ENCODE measurements around the gene PHC1.
"Not testable (repeated sequence)": the region's sequence is repeated elsewhere in the genome, so short reads cannot be mapped to it uniquely, and the experiment has no call there.

PHC1 gene

DNA sequence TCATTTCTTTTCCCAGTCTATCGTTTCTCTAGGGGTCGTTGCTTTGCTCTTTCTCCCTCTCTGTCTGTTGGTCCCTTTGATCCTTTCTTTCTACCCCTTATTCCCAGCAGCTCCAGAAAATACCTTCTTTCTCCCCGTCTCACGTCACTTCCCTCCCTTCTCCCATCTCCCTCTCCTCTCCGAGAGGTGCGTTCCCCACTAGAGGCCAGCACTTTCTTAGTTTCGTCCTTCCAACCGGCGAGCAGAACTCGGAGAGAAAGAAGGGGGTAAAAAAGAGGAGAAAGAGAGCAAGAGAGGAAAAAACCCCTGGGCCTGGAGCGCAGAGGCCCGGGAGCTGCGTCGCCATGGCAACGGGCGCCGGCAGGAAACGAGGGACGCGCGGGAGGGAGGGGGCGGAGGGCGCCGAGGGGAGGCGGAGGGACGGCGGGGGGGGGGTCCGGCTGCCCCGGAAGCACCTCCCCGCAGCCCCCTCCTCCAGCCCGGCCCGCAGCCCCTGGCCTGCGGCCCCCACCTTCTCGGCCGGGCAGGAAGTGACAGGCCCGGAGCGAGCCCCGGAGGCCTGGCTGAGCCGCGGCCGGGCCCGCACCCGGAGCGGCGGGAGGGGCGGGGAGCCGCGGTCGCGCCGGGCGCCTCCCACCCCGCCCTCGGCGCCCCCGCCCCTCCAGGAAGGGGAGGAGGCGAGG is at the start of gene PHC1:
Gene PHC1, plus strand, starts transcription at position 477 of the 683 bp plus-strand sequence. CDS start 3,169 bp downstream, outside the sequence.
- peak; percentile 42 to 61 (median 58) for DNase-seq

DNA sequence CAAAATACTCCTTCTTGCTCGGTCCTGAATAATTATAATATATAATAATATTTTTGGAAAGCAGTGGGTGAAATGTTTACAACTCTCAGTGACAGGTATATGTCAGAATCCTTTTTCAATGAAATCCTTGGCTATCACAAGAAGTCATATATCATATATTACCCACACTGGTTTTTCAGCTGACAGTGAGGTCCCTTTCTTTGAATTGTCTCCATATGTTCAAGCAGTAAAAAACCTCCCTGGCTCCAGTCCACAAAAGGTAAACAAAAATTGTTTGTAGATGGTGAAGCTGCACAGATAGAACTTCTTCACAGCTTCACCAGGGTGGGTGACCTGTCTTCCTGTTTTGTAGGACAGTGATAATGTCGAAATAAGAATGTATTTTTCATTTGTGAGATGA is 47.9 kb upstream of the PHC1 start:
- no peak for DNase-seq

DNA sequence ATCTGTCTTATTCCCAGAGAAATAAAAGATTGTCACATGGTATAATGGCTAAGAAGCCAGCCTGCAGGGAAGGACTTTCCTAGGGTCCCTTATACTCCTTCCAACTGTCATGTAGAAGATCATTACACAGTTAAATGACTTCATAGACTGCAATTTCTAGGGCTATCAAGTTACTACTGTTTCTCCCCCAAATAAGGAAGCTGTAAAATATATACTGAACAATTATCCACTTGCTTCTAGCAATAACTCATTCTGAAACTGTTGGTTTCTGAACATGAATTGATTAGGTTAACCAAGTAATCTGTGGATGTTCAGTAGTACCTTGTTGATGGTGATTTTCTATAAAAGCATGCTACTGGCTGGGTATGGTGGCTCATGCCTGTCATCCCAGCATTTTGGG is 47.3 kb upstream of the PHC1 start:
- no peak for DNase-seq

DNA sequence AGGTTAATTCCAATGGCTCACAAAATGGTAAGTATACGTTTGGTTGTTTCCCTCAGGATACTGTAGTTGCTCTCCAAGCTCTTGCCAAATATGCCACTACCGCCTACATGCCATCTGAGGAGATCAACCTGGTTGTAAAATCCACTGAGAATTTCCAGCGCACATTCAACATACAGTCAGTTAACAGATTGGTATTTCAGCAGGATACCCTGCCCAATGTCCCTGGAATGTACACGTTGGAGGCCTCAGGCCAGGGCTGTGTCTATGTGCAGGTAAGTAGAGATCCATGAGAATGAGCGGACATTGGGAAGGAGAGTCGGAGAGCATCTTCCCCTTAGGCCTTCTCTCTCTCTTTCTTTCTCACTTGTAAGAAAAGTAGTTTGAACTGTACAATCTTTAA is 46.5 kb upstream of the PHC1 start:
- DNase-seq, result no peak

DNA sequence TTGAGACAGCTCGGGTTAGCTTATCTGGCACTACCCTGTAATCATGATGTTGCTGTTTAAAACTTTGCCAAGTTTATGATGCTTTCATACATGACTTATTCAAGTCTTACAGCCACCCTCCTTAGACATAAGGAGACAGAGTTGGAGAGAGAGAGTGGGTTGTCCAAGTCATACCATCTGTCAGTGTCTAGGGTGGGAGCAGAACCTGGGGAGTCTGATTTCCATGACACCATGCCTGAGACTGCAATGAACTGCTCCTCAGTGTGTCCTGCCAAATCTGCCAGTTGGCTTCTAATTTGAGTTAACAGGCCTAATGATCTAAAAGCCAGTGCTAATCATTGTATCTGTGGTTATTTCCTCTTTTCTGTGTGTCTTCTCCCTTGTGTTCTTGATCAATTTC is 43.7 kb upstream of the PHC1 start:
- no peak for DNase-seq

DNA sequence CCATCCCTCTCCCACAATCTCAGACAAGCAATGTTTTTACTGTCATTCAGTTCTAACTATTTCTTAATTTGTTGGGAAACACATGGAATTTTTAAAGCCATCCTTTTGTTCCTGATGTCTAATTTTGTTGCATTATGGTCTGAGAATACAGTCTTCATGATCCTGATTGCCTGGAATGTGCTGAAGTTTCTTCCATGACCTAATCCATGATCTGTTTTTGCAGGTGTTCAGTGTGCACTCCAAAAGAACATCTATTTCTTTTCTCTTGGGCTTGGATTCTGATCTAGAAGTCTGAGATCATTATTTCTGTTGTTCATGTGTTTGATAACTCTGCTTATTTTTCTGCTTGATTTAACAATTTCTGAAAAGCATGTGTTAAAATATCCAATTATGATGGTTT is 43.2 kb upstream of the PHC1 start:
- no peak for DNase-seq

DNA sequence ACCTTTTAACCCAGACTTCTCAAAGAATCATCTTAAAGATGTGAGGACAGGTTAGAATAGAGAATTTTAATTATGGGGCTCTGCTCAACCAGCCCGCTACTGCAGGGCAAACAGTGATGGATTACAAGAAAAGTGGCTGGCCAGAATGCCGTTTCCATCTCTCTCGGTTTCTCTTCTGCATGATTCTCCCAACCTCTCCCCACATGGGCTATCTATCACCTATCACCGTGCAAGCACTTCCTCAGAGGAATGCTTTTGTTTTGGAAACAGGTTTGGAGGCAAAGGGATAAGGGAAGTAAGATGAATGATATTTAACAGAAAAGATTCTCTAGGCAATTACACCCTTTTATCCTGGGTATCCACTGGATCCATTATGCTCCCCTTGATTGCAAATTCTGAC is 37.4 kb upstream of the PHC1 start:
- DNase-seq, result no peak

DNA sequence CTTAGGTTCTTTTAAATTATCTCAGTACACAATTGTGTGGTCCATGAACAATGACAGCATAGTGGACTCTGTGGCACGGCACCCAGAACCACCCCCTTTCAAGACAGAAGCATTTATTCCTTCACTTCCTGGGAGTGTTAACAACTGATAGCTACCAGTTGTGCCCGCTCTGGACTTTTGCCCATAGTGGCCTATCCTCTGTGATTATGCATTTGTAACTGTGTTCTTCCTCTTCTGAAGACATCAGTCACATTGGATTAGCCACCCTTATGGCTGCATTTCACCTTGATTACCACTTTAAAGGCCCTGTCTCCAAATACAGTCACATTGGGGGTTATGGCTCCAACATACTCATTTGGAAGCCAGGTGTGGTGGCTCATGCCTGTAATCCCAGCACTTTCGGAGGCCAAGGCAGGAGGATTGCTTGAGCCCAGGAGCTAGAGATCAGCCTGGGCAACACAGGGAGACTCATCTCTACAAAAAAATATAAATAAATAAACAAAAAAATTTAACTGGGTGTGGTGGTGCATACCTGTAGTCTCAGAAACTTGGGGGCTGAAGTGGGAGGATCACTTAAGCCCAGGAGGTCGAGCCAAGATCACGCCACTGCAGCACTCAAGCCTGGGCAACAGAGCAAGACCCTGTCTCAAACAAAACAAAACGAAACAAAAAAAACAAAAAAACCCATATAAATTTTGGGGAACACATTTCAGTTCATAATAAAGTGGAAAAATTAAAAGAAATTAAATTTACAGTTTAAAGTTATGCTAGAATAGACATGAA is 27.6 kb upstream of the PHC1 start:
- no peak for DNase-seq

DNA sequence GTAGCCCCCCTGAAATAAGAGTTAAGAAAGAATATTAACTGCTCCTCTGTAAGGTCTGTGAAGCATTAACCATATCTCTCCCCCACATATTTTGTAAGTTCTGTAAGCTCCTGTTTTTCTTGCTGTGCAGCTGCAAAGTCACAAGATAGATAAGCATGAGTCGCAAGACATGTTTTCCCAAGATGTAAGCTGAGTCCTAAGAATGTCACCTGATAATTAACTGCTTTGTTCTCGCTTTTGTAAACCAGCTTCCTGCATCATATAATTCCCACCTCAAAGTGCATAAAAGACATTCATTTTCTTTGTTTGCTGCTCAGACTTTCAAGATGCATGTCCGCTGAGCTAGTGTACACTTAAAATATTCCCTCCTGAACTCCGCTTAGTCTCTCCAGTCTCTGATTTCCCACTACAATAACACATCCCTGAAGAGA is 27.0 kb upstream of the PHC1 start:
- DNase-seq, result no peak

DNA sequence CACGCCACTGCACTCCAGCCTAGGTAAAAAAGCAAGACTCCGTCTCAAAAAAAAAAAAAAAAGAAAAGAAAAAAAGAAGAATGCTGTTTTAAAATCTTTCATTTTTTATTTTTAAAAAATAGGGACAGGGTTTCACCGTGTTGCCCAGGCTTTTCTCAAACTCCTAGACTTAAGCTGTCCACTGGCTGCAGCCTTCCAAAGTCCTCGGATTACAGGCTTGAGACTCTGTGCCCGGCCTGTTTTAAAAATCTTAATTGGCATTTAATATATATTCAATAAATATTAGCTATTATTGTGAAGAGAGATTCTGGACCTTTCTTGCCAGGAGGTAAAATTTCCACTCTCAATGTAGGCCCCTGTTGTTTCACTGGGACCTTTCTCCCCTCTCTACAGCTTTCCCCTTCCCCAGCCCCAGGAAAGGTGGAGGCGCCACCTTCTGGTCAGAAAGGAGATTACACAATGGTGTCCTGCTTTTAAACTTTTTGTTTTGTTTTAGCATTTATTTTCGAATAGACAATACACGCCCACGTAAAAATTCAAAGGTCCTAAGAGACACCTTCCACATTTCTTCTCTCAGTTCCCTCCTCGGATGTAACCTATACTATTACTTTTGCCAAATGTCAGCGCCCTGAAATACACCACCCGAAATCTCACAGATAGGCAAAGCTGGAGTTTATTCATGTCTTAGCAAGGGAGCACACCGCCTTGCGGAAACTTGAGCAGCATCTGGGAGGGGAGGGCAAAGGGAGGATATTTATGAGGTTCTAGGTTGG is 23.8 kb upstream of the PHC1 start:
- peak in 3 of 4 experiments; percentile 3 to 35 (median 33) for DNase-seq

DNA sequence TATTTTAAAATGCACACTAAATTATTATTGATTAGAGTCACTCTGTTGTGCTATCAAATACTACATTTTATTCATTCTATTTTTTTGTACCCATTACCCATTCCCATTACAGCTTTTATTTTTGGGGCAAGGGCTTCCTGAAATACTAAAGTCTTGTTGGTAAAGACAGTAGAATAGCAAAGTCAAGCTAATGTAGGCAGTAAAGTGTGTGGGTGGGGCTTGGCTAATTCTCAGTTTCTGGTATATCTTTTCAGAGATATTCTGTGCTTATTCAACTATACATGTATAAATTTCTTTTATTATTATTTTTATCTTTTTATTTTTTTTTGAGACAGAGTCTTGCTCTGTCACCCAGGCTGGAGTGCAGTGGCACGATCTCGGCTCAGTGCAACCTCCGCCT is 22.3 kb upstream of the PHC1 start:
- DNase-seq, result no peak

DNA sequence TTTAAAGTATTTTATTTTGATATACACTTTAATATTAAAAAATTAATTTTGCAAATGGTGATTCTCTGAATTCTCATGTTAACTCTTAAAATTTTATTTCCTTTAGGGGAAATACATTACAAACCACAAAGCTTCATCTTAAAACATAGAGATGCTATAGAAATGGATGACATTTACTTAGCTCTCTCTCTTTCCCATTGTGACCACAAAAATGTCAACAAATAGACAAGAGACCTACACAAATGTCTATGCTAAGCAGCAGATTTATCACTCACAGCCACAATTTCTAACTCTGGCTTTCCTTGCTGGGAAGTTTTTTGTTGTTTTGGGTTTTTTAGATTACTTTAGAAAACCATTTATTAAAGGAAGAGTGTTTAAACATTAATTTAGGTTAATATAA is 19.9 kb upstream of the PHC1 start:
- DNase-seq, result no peak

DNA sequence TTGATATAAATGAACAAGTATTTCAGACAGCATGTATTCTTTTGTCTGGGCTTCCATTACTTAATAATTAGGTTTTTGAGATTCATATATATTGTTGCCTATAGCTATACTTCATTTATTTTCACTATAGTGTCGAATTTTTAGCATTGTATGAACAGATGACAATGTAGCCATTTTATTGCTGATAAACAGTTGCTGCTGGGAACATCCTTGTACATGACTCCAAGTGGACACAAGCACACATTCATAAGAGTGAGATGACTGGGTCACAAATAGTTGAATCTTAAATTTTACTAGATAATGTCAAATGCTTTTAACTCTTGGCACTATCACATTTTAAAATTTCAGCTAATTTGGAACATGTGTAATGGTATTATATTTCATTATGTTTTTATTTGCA is 19.3 kb upstream of the PHC1 start:
- DNase-seq, result no peak

DNA sequence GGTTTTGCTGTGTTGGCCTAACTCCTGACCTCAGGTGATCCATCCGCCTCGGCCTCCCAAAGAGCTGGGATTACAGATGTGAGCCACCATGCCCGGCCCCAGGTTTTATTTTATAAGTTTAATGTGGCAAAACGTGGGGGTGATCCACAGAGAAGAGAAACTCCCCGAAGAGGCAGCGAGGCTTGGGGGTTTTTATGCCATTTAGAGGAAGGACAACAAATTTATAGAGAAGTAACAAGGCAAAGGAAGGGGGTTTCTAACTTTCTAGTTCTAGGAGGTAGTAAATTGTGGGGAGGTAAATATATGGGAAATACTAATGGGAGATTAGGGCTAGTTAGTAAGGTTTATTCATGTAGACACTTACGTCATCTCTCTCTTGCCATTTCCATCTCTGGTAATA is 17.2 kb upstream of the PHC1 start:
- DNase-seq, result no peak

DNA sequence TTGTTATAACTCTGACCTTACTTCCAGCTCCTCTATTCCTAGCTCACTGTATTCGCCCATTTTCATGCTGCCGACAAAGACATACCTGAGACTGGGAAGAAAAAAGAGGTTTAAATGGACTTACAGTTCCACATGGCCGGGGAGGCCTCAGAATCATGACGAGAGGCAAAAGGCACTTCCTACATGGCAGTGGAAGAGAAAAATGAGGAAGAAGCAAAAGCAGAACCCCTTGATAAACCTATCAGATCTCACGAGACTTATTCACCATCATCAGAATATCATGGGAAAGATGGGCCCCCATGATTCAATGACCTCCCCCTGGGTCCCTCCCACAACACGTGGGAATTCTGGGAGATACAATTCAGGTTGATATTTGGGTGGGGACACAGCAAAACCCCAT is 14.5 kb upstream of the PHC1 start:
- no peak for DNase-seq

DNA sequence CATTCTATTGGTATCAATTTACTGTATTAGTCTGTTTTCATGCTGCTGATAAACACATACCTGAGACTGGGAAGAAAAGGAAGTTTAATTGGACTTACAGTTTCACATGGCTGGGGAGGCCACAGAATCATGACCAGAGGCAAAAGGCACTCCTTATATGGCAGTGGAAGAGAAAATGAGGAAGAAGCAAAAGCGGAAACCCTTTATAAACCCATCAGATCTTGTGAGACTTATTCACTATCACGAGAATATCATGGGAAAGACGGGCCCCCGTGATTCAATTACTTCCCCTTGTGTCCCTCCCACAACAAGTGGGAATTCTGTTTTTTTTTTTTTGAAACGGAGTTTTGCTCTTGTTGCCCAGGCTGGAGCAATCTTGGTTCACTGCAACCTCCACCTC is 11.6 kb upstream of the PHC1 start:
- not testable (repeated sequence) for DNase-seq

DNA sequence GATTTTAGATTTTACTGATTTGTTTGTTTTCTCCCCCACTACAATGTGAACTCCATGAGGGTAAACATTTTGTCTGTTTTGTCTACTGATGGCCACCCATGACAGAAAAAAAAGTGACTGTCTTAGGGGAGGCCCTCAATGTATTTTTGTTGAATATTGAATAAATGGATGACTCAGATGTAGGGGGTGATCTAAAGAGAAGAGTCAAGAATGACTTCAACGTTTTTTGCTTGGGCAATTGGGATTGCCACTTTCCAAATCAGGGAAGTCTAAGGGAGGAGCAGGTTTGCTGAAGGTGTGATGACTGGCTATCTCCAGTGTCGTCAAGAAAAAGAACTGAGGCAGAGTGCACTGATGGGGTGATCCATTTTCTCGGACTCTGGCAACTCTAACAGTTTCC is 10.7 kb upstream of the PHC1 start:
- no peak for DNase-seq

DNA sequence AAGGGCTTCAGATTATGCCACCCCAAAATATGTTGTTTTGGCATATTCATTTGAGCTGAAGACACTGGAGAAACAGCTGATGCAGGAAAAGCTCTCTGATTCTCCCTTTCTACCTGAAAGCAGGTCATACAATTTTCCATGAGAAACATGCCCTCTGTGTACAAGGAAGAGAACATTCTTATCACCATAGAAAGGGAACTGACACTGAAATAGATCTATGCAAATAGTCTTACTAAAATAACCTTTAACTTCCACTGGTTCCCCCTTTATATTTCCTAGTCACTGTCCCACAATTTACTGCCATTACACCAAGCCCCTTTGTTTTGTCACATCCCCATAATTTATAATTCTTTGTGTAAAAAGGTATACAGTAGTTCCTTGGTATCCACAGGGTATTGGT is 9.6 kb upstream of the PHC1 start:
- DNase-seq, result no peak

DNA sequence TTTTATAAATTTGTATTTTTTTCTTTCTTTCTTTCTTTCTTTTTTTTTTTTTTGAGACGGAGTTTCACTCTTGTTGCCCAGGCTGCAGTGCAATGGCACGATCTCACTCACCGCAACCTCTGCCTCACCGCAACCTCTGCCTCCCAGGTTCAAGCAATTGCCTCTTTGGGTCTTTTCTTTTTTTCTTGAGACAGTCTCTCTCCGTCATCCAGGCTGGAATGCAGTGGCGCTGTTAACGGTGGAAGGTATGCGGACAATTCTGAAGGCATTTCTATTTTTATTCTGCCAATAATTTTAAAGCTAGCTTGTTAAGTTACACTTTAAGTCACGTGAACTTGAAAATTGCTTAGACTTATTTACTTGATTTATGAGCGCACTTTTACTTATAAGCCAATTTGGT is 8.8 kb upstream of the PHC1 start:
- no peak for DNase-seq

DNA sequence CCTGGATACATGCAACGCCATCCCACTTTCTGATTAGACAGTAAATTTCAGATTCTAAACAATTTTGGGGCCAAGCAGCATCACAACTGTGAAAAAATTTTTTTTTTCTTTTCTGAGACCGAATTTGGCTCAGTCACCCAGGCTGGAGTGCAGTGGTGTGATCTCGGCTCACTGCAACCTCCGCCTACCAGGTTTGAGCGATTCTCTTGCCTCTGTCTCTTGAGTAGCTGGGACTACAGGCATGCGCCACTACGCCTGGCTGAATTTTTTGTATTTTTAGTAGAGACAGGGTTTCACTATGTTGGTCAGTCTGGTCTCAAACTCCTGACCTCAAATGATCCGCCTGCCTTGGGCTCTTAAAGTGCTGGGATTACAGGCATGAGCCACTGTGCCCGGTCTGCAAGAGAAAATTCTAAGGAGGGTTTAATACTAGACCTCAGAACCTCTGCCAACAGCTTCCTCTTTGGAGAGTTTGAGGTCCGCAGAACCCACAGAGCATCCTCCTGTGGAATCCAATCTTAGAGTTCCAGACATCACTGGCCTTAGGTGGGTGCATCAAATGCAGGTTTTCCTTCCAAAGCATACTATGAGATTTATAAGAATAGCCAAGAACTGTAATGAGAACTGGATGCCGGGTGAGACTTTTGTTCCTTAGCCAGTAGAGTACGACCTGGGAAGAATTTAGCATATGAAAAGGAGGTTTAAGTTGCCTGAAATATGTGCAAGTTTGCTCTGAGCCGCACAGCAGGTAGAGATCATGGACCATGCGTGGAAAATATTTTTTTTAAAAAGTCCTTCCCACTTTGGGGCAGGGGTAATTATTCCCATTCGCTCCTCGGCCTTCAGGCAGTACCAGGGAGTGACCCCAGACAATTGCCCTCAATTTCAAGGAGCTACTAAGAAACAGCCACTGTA is 7.8 kb upstream of the PHC1 start:
- DNase-seq, result no peak

DNA sequence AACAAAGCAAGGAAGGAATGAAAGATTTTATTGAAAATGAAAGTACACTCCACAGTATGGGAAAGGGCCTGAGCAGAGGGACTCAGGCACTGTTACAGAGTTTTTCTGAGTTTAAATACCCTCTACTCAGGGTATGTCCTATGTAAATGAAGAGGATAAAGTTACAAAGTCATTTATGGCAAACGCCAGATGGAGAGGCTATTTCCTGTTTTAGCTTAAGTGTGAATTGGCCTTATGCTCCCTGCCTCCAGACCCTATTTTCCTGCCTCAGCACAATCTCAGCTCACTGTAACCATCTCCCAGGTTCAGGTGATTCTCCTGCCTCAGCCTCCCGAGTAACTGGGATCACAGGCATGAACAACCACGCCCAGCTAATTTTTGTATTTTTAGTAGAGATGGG is 6.8 kb upstream of the PHC1 start:
- no peak for DNase-seq

DNA sequence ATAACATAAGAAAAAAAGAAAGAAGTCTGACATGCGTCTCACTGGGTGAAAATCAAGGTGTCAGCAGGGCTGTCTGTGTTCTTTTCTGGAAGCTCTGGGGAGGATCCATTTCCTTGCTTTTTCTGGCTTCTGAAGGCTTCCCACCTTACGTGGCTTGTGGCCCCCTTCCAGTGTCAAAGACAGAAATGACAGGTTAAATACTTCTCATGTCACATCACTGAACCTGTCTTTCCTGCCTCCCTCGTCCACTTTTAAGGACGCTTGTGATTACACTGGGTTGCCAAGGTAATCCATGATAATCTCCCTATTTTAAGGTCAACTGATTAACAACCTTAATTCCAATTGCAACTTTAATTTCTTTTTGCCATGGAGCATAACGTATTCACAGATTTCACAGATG is 4.6 kb upstream of the PHC1 start:
- DNase-seq, result no peak
